ENCODE data around the gene MNX1.

DNA sequence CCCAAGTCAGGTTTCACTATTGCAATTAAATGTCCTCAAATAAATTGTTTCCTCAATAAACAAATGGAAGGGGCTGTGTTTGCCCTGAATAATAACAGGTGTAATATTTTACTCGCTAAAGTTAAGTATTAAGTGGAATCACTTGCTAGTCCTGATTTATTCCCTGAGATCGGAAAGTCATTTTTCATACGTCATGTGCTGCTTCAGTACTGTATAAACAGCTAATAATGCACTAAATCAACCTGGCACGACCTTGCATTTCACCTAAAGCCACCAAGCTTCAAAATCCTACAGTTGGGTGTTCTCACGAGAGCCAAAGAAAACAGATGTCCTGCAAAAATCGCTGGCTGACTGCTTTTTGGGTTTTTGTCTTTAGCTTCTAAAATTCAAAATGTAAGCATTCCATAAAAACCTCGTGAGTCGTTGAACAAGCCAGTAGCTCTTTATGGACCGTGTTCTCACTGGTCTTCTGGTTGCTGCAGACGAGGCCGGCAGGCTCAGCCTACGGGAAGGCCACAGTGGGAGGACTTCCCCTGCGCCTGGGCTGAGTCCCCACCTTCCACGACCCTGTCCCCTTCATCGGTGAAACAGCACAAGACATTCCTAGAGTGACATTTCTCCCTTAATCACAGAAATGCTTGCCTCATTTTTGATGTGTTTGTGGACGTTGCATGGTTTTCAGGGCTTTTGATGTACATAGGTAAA, 17.9 kb upstream of the MNX1 start:
- TF ChIP-seq, protein P1, sequence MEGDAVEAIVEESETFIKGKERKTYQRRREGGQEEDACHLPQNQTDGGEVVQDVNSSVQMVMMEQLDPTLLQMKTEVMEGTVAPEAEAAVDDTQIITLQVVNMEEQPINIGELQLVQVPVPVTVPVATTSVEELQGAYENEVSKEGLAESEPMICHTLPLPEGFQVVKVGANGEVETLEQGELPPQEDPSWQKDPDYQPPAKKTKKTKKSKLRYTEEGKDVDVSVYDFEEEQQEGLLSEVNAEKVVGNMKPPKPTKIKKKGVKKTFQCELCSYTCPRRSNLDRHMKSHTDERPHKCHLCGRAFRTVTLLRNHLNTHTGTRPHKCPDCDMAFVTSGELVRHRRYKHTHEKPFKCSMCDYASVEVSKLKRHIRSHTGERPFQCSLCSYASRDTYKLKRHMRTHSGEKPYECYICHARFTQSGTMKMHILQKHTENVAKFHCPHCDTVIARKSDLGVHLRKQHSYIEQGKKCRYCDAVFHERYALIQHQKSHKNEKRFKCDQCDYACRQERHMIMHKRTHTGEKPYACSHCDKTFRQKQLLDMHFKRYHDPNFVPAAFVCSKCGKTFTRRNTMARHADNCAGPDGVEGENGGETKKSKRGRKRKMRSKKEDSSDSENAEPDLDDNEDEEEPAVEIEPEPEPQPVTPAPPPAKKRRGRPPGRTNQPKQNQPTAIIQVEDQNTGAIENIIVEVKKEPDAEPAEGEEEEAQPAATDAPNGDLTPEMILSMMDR (IDR thresholded peaks at IDR 0.05), result no peak
- TF ChIP-seq EZH2 (IDR thresholded peaks at IDR 0.05) (no peak), EZH2phosphoT487 (IDR thresholded peaks at IDR 0.05) (no peak)
